SK-N-MC (cell line): ENCODE measurements around the gene C2CD5.

Experiments used
- EZH2 ChIP-seq: fragments of 200-600 bp; sonication (generic); IDR thresholded peaks from one replicate; pipeline ENCODE4 v1.6.1; 2017; ENCODE audit warnings: antibody characterized with exemption
- FOXP2 ChIP-seq: optimal IDR thresholded peaks from 2 replicates; pipeline ENCODE3; 2011; ENCODE audit warnings: mild to moderate bottlenecking, moderate library complexity; ENCODE audit not compliant: insufficient read depth; ENCODE audit errors: extremely low read length, control extremely low read depth
- POLR2AphosphoS5 ChIP-seq: IDR thresholded peaks from 2 replicates; pipeline ENCODE4 v1.6.1; 2012; ENCODE audit warnings: mild to moderate bottlenecking, low read depth, low read length, borderline replicate concordance

DNA sequence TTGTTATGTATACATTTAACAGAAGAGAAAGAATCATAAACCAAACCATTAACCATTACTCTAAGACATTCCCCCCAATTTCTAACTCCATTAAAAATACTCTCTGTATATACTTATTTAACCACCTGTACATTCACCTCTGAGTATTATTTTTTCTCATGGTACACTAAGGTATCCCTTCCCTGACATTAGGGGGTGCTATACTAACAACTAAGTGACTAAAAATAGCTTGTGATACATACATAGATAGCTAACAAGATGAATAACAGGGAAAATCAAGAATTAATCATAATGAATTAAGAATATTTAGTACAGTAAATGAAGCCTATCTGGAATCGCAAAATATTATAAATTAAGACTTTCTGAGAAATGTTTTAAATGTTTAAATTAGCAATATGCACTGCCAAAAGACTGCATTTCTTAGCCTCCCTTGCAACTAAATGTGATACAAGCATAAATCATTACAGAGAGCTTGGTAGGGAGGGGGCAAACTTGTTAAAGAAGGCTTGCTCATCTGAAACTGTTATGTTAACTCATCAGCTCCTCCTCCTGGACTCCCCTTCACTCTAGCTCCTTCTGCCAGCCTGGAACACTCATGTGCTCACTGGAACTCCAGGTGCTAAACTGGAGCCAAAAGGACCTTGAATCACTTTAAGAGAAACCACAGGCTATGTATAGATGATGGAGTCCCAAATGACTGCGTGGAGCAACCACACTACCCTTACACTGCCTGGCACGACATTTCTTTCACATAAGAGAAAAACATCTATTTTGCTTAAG, 14.9 kb downstream of the C2CD5 start:
- TF ChIP-seq POLR2AphosphoS5 (no peak), EZH2 (no peak), FOXP2 (no peak)
